Brain microvascular endothelial cell (primary cell): ENCODE results near the gene SMIM21.

Experiments
- DNase-seq: peaks from one replicate; pipeline ENCODE4 v3.0.0-alpha.2; 2020
- H3K27ac ChIP-seq: fragments of 250-450 bp; sonication (Bioruptor Pico); 2 replicates; pipeline ENCODE4 v1.5.1; 2020; ENCODE audit warnings: mild to moderate bottlenecking, moderate library complexity
- H3K27me3 ChIP-seq: fragments of 250-450 bp; sonication (Bioruptor Pico); replicated peaks from 2 replicates; pipeline ENCODE4 v1.5.1; 2020; ENCODE audit warnings: mild to moderate bottlenecking
- H3K36me3 ChIP-seq: fragments of 250-450 bp; sonication (Bioruptor Pico); replicated peaks from 2 replicates; pipeline ENCODE4 v1.5.1; 2020; ENCODE audit warnings: mild to moderate bottlenecking
- H3K4me3 ChIP-seq: 2 replicates; pipeline ENCODE4 v1.5.1; 2011; ENCODE audit warnings: low read depth, mild to moderate bottlenecking, control low read depth, low read length, moderate library complexity
- CTCF ChIP-seq: IDR thresholded peaks from 2 replicates; pipeline ENCODE4 v1.5.1; 2011; ENCODE audit warnings: low read depth, mild to moderate bottlenecking, moderate library complexity, low read length, control low read depth, inconsistent platforms; ENCODE audit errors: missing control alignments
- in situ Hi-C: cut with HindIII; loops from 2 replicates; pipeline ENCODE4 v1.10.0; 2017; ENCODE audit warnings: low sequenced_read_pairs, low pct_ligation_motif_present

Gene SMIM21

GRCh38 chr18:75471850-75472249, 44.3 kb upstream of the SMIM21 start:
- no peak overlapping the region for H3K4me3 ChIP-seq
- no peak for TF ChIP-seq CTCF
- H3K27me3 ChIP-seq: no peaks in the 10 kb centered on the region
- DNase-seq: no peak
- no peaks in the 10 kb centered on the region for H3K36me3 ChIP-seq
- in situ Hi-C loops: no loop called here
- no peak overlapping the region for H3K27ac ChIP-seq

DNA sequence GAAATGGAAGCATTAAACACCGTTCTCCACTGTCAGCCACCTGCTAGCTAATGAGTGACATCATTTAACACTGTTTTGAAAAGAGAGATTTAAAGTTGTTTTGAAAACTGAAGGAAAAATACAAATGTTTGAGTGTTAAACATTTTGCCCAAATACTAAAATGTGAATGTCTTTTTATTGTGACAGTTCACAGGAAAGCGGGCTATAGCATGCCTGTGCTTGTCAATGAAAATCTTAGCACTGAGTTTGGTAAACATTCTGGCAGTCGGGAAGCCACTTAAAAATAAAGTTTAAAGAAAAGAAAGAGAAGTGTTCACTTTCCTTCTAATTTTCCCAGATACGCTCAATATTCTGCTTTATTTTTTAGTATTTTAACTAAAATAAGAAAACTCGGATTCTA, 40.3 kb upstream of the SMIM21 start:
- Histone ChIP-seq H3K36me3 (no peaks in the 10 kb centered on the region), H3K27me3 (no peaks in the 10 kb centered on the region), H3K4me3 (no peak overlapping the region), H3K27ac (no peak overlapping the region)
- in situ Hi-C loops: no loop called here
- no peak for TF ChIP-seq CTCF
- no peak for DNase-seq

DNA sequence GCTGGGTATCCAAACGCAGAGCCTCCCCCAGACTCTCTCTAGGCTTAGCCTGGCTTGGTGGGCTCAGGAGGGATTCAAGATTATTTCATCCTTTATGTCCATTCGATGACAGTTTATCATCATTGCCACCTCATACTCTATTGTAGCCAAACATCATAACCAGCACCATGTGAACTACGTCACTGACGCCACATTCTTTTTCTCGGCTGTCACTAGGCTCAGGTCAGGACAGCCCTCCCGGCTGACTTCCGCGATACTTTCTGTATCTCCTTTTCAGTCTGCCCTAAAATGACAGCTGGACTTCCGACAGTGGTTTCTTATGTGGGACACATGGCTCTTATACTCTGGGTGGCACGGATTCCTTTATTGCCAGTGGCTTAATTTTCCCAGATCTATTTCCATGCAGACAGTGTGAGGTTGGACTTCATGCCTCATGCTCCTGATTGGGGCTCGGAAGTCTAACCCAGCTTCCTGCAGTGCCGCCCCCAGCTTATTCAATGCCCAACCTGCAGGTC, 39.8 kb upstream of the SMIM21 start:
- in situ Hi-C loops: no loop called here

DNA sequence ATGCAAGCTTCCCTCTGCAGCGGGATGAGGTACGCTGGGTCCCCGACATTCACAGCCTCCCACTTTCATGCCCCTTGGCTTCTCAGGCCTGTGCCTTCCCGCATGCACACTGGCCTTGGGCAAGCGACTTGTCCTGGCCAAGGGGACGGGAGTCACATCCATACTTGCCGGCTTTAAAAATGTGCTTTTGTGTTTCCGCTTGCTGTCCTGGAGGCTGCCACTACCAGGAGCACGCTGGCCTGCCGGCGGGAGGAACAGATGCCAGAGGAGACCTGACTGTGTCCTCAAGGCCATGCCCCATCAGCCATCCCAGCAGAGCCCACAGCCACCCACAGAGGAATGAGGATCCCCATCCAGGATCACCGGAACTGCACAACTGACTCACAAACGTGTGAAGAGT, 36.9 kb upstream of the SMIM21 start:
- DNase-seq: no peak
- Histone ChIP-seq H3K36me3 (no peaks in the 10 kb centered on the region), H3K4me3 (no peak overlapping the region), H3K27me3 (no peaks in the 10 kb centered on the region), H3K27ac (no peak overlapping the region)
- in situ Hi-C loops: no loop called here
- no peak for TF ChIP-seq CTCF

More for the DNA sequence above, 39.8 kb upstream of the SMIM21 start:
- DNase-seq: no peak
- no peak overlapping the region for H3K27ac ChIP-seq
- no peak overlapping the region for H3K4me3 ChIP-seq
- no peak for TF ChIP-seq CTCF
- no peaks in the 10 kb centered on the region for H3K36me3 ChIP-seq
- H3K27me3 ChIP-seq: no peaks in the 10 kb centered on the region

DNA sequence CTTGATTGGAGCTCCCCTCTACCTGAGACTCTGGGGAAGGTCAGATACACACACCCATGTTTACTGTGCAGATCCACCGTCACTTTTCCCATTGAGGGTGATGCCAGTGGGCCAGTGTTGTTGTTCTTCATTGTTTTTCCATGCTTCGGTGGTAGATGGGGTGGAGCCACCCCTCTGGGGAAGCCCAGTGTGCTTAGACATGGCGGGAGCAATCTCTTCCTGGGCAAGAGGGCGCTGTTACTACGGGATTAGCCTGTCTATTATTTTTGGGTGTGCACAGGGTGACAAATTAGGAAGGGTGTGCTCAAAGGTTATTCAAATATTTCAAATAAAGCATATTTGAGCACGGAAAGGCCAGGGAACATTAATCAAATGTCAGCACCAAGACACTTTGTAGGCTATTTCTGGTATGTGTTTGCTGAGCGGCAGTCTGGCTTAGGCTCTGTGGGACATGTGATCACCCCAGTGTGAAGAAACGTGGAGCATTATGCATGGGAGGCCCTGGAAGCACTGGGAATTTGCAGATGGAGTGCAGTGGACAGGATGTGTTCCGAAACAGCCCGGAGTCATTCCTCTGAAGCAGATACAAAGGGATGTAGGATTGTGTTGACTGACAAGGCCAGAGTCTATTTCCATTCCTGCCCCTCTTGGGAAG, 34.8 kb upstream of the SMIM21 start:
- no peak for DNase-seq
- in situ Hi-C loops: no loop called here
- TF ChIP-seq CTCF: no peak
- Histone ChIP-seq H3K27ac (no peak overlapping the region), H3K27me3 (no peaks in the 10 kb centered on the region), H3K36me3 (no peaks in the 10 kb centered on the region), H3K4me3 (no peak overlapping the region)

GRCh38 chr18:75456199-75456631, 28.7 kb upstream of the SMIM21 start:
- no peak for DNase-seq
- Histone ChIP-seq H3K4me3 (peak overlapping the region; percentile 54), H3K27me3 (no peaks in the 10 kb centered on the region), H3K27ac (no peak overlapping the region), H3K36me3 (no peaks in the 10 kb centered on the region)
- in situ Hi-C loops: no loop called here
- TF ChIP-seq CTCF: peak; percentile 2
